Heart right ventricle (tissue), 16 donors: ENCODE data around the gene ATP6V0E1. TPM values are rescaled to one million over a fixed set of nuclear protein-coding genes. Genes with fewer than 3 reads are reported as not detected.
A peak's percentile ranks its signal among the peaks of the same experiment; 100 is the strongest.

Experiments
- ATAC-seq, 8 donors: fragments of 200-7000 bp; cut with Tn5 transposase; one replicate each; pipeline ENCODE4 v1.9.1; 2020; ENCODE audit warnings: mild to moderate bottlenecking in 8 of 8, moderate library complexity in 8 of 8, moderate number of reproducible peaks in 1 of 8
- DNase-seq, 2 donors: peaks; one replicate each; pipeline ENCODE4 v3.0.0-alpha.2; 2020
- H3K27ac ChIP-seq, 10 donors: fragments of 200-600 bp; sonication (generic) in 2 of 10; one replicate each; pipeline versions ENCODE4 v1.5.0 to v1.8.0; 2020 to 2022; ENCODE audit warnings: mild to moderate bottlenecking in 3 of 10
- H3K27me3 ChIP-seq, 7 donors: fragments of 200-600 bp; one replicate each; pipeline ENCODE4 v1.8.0; 2021 to 2022; ENCODE audit warnings: mild to moderate bottlenecking in 2 of 7
- H3K36me3 ChIP-seq, 9 donors: fragments of 200-600 bp; sonication (generic) in 1 of 9; one replicate each; pipeline versions ENCODE4 v1.5.0 to v1.8.0; 2020 to 2022; ENCODE audit warnings: mild to moderate bottlenecking in 2 of 9
- H3K4me1 ChIP-seq, 9 donors: fragments of 200-600 bp; sonication (generic) in 1 of 9; one replicate each; pipeline versions ENCODE4 v1.5.0 to v1.8.0; 2020 to 2022; ENCODE audit warnings: mild to moderate bottlenecking in 4 of 9
- H3K4me3 ChIP-seq, 10 donors: fragments of 200-600 bp; sonication (generic) in 2 of 10; one replicate each; pipeline versions ENCODE4 v1.5.0 to v1.8.0; 2020 to 2022; ENCODE audit warnings: mild to moderate bottlenecking in 7 of 10, moderate library complexity in 2 of 10
- H3K9me3 ChIP-seq, 11 donors: fragments of 200-600 bp in 10 of 11; sonication (generic) in 2 of 11; one replicate each; pipeline versions ENCODE4 v1.5.0 to v1.8.0; 2013 to 2022; ENCODE audit warnings: mild to moderate bottlenecking in 2 of 11, control low read depth in 1 of 11, moderate library complexity in 1 of 11
- CTCF ChIP-seq, 9 donors: fragments of 200-600 bp; sonication (generic) in 2 of 9; IDR thresholded peaks; one replicate each; pipeline versions ENCODE4 v1.5.0 to v1.8.0; 2021 to 2022; ENCODE audit warnings: antibody characterized with exemption in 9 of 9, mild to moderate bottlenecking in 5 of 9, moderate library complexity in 1 of 9
- WGBS, 2 donors: extraction: QIAGEN DNeasy Blood & Tissue Kit; methylation state at CpG; one replicate each; pipeline ENCODE4 v1.1.7; 2013; ENCODE audit warnings: inconsistent platforms in 1 of 2; 5-methylcytosine and 5-hydroxymethylcytosine counted together
- intact Hi-C, 10 donors: fragments of 100-400 bp; cut with DNase I; formaldehyde crosslinking; loops; one replicate each; pipeline versions ENCODE4 v1.11.1 to v1.14.2; 2022
- polyA plus RNA-seq, 2 donors: library from polyadenylated mRNA; stranded (reverse); fragments of 200-250 nt; gene quantifications; one replicate each; pipeline ENCODE4 v1.2.3, GENCODE V29; 2013
- total RNA-seq, 10 donors: library from RNA; stranded (reverse); fragmentation: NEBNext Ultra II Directional in 3 of 10; extraction: Animal tissue kit (Norgen Biotek cat#: 25700) in 3 of 10; gene quantifications; one replicate each; pipeline versions ENCODE4 v1.2.1 to v1.2.4, GENCODE V29; 2021 to 2023
- donor health status: Arrhythmogenic right ventricular cardiomyopathy.
- donor health status: ischemic (EF 13 %, LVEDD 7.1; RV severe dilation, severe dysfunction).
- donor health status: healthy with polysubstance abuse.
- donor health status: DM: no; HTN: yes; CAD: no.
- donor health status: DM: no; HTN: no; CAD: no.
- donor health status: ischemic (EF 25% LVEDD 6.9; RV normal size, moderate dysfunction).
- donor health status: ischemic (EF 25% LVEDD 5.7; RV mildly dilated, moderate dysfunction).
- donor health status: healthy.
- donor health status: DM: yes; HTN: yes; CAD: no.
- donor health status: Ischemic cardiomyopathy.
- donor health status: ischemic (EF 35%, LVEDD 5.7; RV mildly dilated, moderate dysfunction).
- donor health status: nonischemic (EF 11% LVEDD 7.7; RV severe dilation, severe dysfunction).
- donor health status: DM: yes; HTN: yes; CAD: no.
- donor health status: PGD.
- donor health status: ischemic (EF 29% LVEDD 5.4; RV normal size, mild dysfunction).
- donor health status: nonischemic (EF 23%, LVEDD 6.1; RV moderate dilation, normal function).

ATP6V0E1 gene
- total and polyA plus RNA-seq, 12 donors, result 134 to 271 (median 194) TPM

DNA sequence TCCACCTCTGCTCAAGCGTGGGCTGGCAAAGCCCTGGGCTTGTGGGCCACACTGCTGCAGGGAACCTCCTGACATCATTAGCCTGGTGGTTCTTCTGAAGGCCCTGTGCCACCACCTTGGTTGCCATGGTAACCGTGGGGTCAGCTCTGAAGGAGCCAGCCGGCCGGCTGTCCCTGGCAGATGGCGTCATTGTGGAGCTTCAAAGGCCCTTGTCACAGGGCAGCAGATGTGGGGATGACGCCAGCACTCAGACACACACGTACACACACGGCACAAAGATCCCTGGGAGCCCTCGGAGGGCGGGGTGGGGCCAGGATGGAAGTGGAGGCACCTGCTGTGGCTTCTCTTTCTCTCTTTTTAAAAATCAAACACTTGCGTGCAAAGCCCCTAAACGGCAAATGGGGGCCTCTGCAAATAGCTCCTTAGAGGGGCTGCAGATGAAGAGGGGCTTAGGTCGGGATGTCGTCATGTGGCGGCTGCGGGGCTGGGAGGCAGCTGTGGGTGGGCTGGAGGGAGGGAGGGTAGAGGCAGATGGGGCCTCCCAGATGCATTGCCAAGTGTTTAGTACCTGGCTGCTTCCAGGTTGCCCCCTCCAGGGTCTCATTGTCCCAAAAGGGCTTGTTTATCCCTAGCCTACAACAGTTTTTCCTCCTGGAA is 43.8 kb upstream of the ATP6V0E1 start:
- intact Hi-C loops, result loop anchor here in 5 of 10 donors (10.0 kb wide), 3 partner anchors 165 to 475 kb away; partner anchors contain the start of gene DUSP1 (in 1 of the 5)
- ATAC-seq (peak in 5 of 8 donors; percentile 11 to 71 (median 24)), DNase-seq (no peak)
- H3K9me3 ChIP-seq, result no peaks in the 10 kb centered on the region
- H3K36me3 ChIP-seq, result peaks cover 0 to 88% (median 4%) of the 10 kb centered on the region in 9 donors
- WGBS, 2 donors, result 56 to 71% methylated on average over 16 of the region's 16 CpGs
- peak overlapping the region in 1 of 10 donors; percentile 22 for H3K27ac ChIP-seq
- H3K4me1 ChIP-seq, result peaks cover 0 to 19% (median 6%) of the 10 kb centered on the region in 9 donors
- H3K4me3 ChIP-seq, result no peak overlapping the region
- no peak for TF ChIP-seq CTCF (IDR thresholded peaks at IDR 0.05)
- H3K27me3 ChIP-seq, result no peaks in the 10 kb centered on the region

- WGBS, 2 donors, result 59 to 73% methylated on average over 15 of the region's 15 CpGs
- H3K9me3 ChIP-seq, result no peaks in the 10 kb centered on the region
- no peak for TF ChIP-seq CTCF (IDR thresholded peaks at IDR 0.05)
- DNase-seq (no peak), ATAC-seq (peak in 7 of 8 donors; percentile 10 to 67 (median 21))
- H3K27me3 ChIP-seq, result no peaks in the 10 kb centered on the region
- H3K4me3 ChIP-seq, result no peak overlapping the region
- peaks cover 0 to 88% (median 0%) of the 10 kb centered on the region in 9 donors for H3K36me3 ChIP-seq
- H3K4me1 ChIP-seq, result peaks cover 0 to 19% (median 6%) of the 10 kb centered on the region in 9 donors
- peak overlapping the region in 1 of 10 donors; percentile 22 for H3K27ac ChIP-seq
- intact Hi-C loops, result loop anchor here in 3 of 10 donors (10.0 kb wide), 1 partner anchor 476 kb away; no protein-coding TSS in a partner anchor
These were observed 43.1 kb upstream of the ATP6V0E1 start for GRCh38 chr5:172940268-172941066.

- Histone ChIP-seq H3K4me3 (no peak overlapping the region), H3K9me3 (no peaks in the 10 kb centered on the region), H3K36me3 (peaks cover 0 to 88% (median 3%) of the 10 kb centered on the region in 9 donors), H3K27me3 (no peaks in the 10 kb centered on the region), H3K27ac (no peak overlapping the region), H3K4me1 (peaks cover 0 to 19% (median 6%) of the 10 kb centered on the region in 9 donors)
- intact Hi-C loops, result loop anchor here in 3 of 10 donors (10.0 kb wide), 1 partner anchor 476 kb away; no protein-coding TSS in a partner anchor
- TF ChIP-seq CTCF (IDR thresholded peaks at IDR 0.05), result no peak
- no peak for DNase-seq
- ATAC-seq, result no peak
- WGBS, 2 donors, result 66 to 68% methylated on average over 4 of the region's 4 CpGs
These were observed 42.5 kb upstream of the ATP6V0E1 start for GRCh38 chr5:172941067-172941516.

- peaks cover 0 to 87% (median 7%) of the 10 kb centered on the region in 9 donors for H3K36me3 ChIP-seq
- peaks cover 0 to 19% (median 6%) of the 10 kb centered on the region in 9 donors for H3K4me1 ChIP-seq
- peak overlapping the region in 3 of 10 donors; percentile 28 to 75 (median 67) for H3K27ac ChIP-seq
- ATAC-seq (no peak), DNase-seq (no peak)
- H3K4me3 ChIP-seq, result no peak overlapping the region
- no peaks in the 10 kb centered on the region for H3K27me3 ChIP-seq
- WGBS, 2 donors, result 90 to 97% methylated on average over 11 of the region's 11 CpGs
- intact Hi-C loops, result loop anchor here in 3 of 10 donors (10.0 kb wide), 1 partner anchor 478 kb away; no protein-coding TSS in a partner anchor
- TF ChIP-seq CTCF (IDR thresholded peaks at IDR 0.05), result no peak
- H3K9me3 ChIP-seq, result no peaks in the 10 kb centered on the region
These were observed 41.0 kb upstream of the ATP6V0E1 start for GRCh38 chr5:172942556-172942955.
